ENCODE results near the gene AKAIN1. TPM values are rescaled to one million over a fixed set of nuclear protein-coding genes. Genes with fewer than 3 reads are reported as not detected.

The AKAIN1 gene
- polyA plus RNA-seq, 1 of the 3 experiments (the other 2 are of a cell fraction): not detected

- Histone ChIP-seq H3K79me2 (ENCODE audit: insufficient read depth) (no peaks in the 10 kb centered on the region), H2AFZ (ENCODE audit: low read depth) (no peak overlapping the region), H3K27ac (ENCODE audit: low read depth in 2 of 2, low read length in 1 of 2) (no peak overlapping the region), H3K4me2 (no peak overlapping the region), H3K4me1 (ENCODE audit: control insufficient read depth in 1 of 2, insufficient read depth in 2 of 2, low read depth in 1 of 2, low read length in 1 of 2) (no peaks in the 10 kb centered on the region), H3F3A (replicated peaks; ENCODE audit: insufficient read depth) (no peaks in the 10 kb centered on the region), H3K9me2 (no peaks in the 10 kb centered on the region), H3K4me3 (ENCODE audit: low read depth in 2 of 2, low read length in 1 of 2) (no peak overlapping the region), H3K9me3 (no peaks in the 10 kb centered on the region), H3K27me3 (ENCODE audit: insufficient read depth) (no peaks in the 10 kb centered on the region), H4K20me1 (ENCODE audit: insufficient read depth) (no peaks in the 10 kb centered on the region), H3K36me3 (replicated peaks in 1 of 2; ENCODE audit: control insufficient read depth in 1 of 2, insufficient read depth in 2 of 2, low read length in 1 of 2) (no peaks in the 10 kb centered on the region), H3K9ac (no peak overlapping the region)
- no peak for TF ChIP-seq USF2 (IDR thresholded peaks at IDR 0.05; ENCODE audit: borderline replicate concordance, low read depth, low read length)
- TF ChIP-seq FOXJ3 (CRISPR knock-in tag; IDR thresholded peaks at IDR 0.05): no peak
- no peak for TF ChIP-seq GABPA (IDR thresholded peaks at IDR 0.05; ENCODE audit: low read depth)
- TF ChIP-seq FOXM1 (IDR thresholded peaks at IDR 0.05; ENCODE audit: low read depth): no peak
- no peak for TF ChIP-seq TAF1 (IDR thresholded peaks at IDR 0.05; ENCODE audit: borderline replicate concordance, low read depth, low read length)
- no peak for TF ChIP-seq RCOR1 (IDR thresholded peaks at IDR 0.05; ENCODE audit: low read length)
- no peak for TF ChIP-seq REST (IDR thresholded peaks at IDR 0.05; ENCODE audit: low read depth, low read length)
- no peak for TF ChIP-seq YY1 (IDR thresholded peaks at IDR 0.05; ENCODE audit: low read depth)
- TF ChIP-seq CTCF (IDR thresholded peaks at IDR 0.05): no peak
- TF ChIP-seq JUND (IDR thresholded peaks at IDR 0.05): no peak
- no peak for TF ChIP-seq ZBTB33 (IDR thresholded peaks at IDR 0.05; ENCODE audit: borderline replicate concordance, low read depth)
- TF ChIP-seq PBX3 (IDR thresholded peaks at IDR 0.05): no peak
- no peak for TF ChIP-seq MXI1 (IDR thresholded peaks at IDR 0.05; ENCODE audit: low read depth, low read length)
- no peak for TF ChIP-seq POLR2AphosphoS5 (IDR thresholded peaks at IDR 0.05; ENCODE audit: low read depth, low read length)
- TF ChIP-seq RFX5 (IDR thresholded peaks at IDR 0.05; ENCODE audit: low read length): no peak
- no peak for TF ChIP-seq NRF1 (IDR thresholded peaks at IDR 0.05; ENCODE audit: low read depth, low read length)
- no peak for TF ChIP-seq EZH2phosphoT487 (IDR thresholded peaks at IDR 0.05; ENCODE audit: borderline replicate concordance, low read depth)
- no peak for TF ChIP-seq IRF3 (IDR thresholded peaks at IDR 0.05; ENCODE audit: low read depth, low read length)
- TF ChIP-seq EP300 (IDR thresholded peaks at IDR 0.05; ENCODE audit: borderline replicate concordance in 1 of 2, low read depth in 1 of 2, low read length in 1 of 2): no peak
- DNase-seq: no peak
- POLR2A ChIA-PET: no interaction called here
- 0% methylated on average over 1 of the region's 1 CpG for WGBS (ENCODE audit: low lambda C conversion rate)
- CTCF ChIA-PET: no interaction called here
Measured at GRCh38 chr18:5144629-5145028, 52.4 kb downstream of the AKAIN1 start.
